Large intestine (tissue), 3 donors: ENCODE measurements around the gene KRT14. TPM values are rescaled to one million over a fixed set of nuclear protein-coding genes. Genes with fewer than 3 reads are reported as not detected.
"Not testable (repeated sequence)": the region's sequence is repeated elsewhere in the genome, so short reads cannot be mapped to it uniquely, and the experiment has no call there.

Source experiments
- DNase-seq, 2 donors: peaks; one replicate each; pipeline versions ENCODE4 v3.0.0 to v3.0.0-alpha.2; 2013
- H3K27ac ChIP-seq: one replicate; pipeline ENCODE4 v1.5.1; 2013; ENCODE audit warnings: low read length
- H3K27me3 ChIP-seq: 2 replicates; pipeline ENCODE4 v1.6.1; 2013; ENCODE audit warnings: low read length; ENCODE audit not compliant: control insufficient read depth, insufficient read depth
- H3K36me3 ChIP-seq: 2 replicates; pipeline ENCODE4 v1.6.1; 2013; ENCODE audit warnings: low read length; ENCODE audit not compliant: control insufficient read depth, insufficient read depth
- H3K4me1 ChIP-seq: one replicate; pipeline ENCODE4 v1.6.1; 2013; ENCODE audit warnings: low read length; ENCODE audit not compliant: control insufficient read depth, insufficient read depth
- H3K4me3 ChIP-seq: one replicate; pipeline ENCODE4 v1.5.1; 2013; ENCODE audit warnings: low read length
- H3K9me3 ChIP-seq: one replicate; pipeline ENCODE4 v1.6.1; 2013; ENCODE audit warnings: mild to moderate bottlenecking, low read depth, low read length, moderate library complexity; ENCODE audit not compliant: control insufficient read depth
- WGBS: methylation state at CpG from one replicate; pipeline ENCODE4 v1.1.5; 2013; ENCODE audit warnings: low lambda C conversion rate; ENCODE audit not compliant: insufficient coverage; 5-methylcytosine and 5-hydroxymethylcytosine counted together
- polyA plus RNA-seq: library from polyadenylated mRNA; unstranded; fragments of 120-200 nt; gene quantifications from one replicate; pipeline ENCODE4 v1.2.1, GENCODE V29; 2013

KRT14 gene
- polyA plus RNA-seq, 1 donor: 0.07 TPM

GRCh38 chr17:41616486-41616885 lies 29.8 kb upstream of the KRT14 start:
- H3K9me3 ChIP-seq: not testable (repeated sequence)
- no CpG with 5 or more reads among the region's 4 CpGs for WGBS

GRCh38 chr17:41615454-41615853 lies 28.8 kb upstream of the KRT14 start:
- no peaks in the 10 kb centered on the region for H3K9me3 ChIP-seq
- H3K27ac ChIP-seq: no peak overlapping the region
- H3K4me1 ChIP-seq: no peaks in the 10 kb centered on the region
- WGBS: no CpG with 5 or more reads among the region's 7 CpGs
- H3K27me3 ChIP-seq: no peaks in the 10 kb centered on the region
- no peak overlapping the region for H3K4me3 ChIP-seq
- H3K36me3 ChIP-seq: no peaks in the 10 kb centered on the region
- no peak for DNase-seq

More at GRCh38 chr17:41616486-41616885, 29.8 kb upstream of the KRT14 start:
- not testable (repeated sequence) for H3K4me3 ChIP-seq, DNase-seq, H3K27ac ChIP-seq, H3K27me3 ChIP-seq, H3K4me1 ChIP-seq, H3K36me3 ChIP-seq

DNA sequence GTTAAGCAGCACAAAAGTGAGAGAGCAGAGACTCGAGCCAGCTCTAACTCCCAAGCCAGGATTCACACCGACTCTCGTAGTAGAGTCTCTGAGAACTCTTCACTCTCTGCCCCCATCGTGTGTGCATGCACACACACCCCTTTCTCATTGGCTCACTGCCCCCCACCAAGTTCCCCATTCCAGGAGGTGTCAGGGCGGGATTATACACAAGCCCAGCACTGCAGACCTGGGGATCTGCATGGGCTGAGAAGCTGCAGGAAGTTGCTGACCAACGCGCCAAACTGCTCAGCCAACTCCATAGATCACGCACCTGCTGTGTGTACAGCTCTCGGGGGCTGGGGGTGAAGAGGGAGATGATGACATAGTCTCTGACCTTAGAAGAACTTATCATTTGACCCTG lies 28.1 kb upstream of the KRT14 start:
- WGBS: no CpG with 5 or more reads among the region's 9 CpGs
- not testable (repeated sequence) for H3K9me3 ChIP-seq, H3K36me3 ChIP-seq, H3K4me3 ChIP-seq, H3K27me3 ChIP-seq, H3K4me1 ChIP-seq, H3K27ac ChIP-seq, DNase-seq

- no CpG with 5 or more reads among the region's 5 CpGs for WGBS
- Histone ChIP-seq H3K36me3 (no peaks in the 10 kb centered on the region), H3K27ac (no peak overlapping the region), H3K9me3 (no peaks in the 10 kb centered on the region), H3K4me3 (no peak overlapping the region), H3K27me3 (peaks cover 8% of the 10 kb centered on the region), H3K4me1 (no peaks in the 10 kb centered on the region)
- no peak for DNase-seq
These were observed 27.4 kb upstream of the KRT14 start for GRCh38 chr17:41614098-41614497.

DNA sequence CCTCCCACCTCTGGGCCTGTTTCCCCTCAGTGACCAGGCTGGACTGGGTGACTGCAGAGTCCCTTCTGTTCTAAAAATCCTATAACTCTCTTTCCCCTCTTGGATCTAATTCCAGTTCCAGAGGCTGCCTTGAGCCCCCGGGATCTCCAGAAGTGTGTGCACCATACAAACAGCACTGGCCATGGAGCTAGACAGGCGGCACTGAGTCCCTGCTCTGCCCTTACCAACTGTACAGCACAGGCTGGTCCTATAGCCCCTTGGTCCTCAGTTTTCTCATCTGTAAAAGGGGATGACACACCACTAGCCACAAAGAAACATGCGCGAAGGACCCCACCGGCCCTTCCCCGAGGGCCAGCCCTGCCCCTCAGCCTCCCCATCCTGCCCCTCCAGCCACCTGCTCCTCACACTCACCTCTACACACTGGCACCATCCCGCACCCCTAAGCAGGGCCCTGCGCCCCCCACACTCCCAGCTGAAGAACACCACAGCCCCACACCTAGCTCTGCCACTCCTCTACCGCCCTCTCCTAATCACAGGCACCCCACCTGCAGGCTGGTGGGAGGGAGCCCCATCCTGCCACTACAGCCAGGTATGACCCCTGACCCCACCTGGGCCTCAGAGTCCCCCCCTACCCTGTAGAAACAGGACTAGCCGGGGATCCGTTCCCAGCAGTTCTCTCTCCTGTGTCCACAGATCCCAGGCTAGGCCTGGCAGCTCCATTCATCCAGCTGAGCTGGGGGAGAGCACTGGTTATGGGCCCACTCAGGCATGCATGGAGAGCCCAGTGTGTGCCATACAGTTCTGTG lies 26.8 kb upstream of the KRT14 start:
- WGBS: no CpG with 5 or more reads among the region's 11 CpGs
- DNase-seq: no peak
- H3K36me3 ChIP-seq: no peaks in the 10 kb centered on the region
- H3K27me3 ChIP-seq: peaks cover 8% of the 10 kb centered on the region
- no peak overlapping the region for H3K27ac ChIP-seq
- no peaks in the 10 kb centered on the region for H3K4me1 ChIP-seq
- no peaks in the 10 kb centered on the region for H3K9me3 ChIP-seq
- H3K4me3 ChIP-seq: no peak overlapping the region

DNA sequence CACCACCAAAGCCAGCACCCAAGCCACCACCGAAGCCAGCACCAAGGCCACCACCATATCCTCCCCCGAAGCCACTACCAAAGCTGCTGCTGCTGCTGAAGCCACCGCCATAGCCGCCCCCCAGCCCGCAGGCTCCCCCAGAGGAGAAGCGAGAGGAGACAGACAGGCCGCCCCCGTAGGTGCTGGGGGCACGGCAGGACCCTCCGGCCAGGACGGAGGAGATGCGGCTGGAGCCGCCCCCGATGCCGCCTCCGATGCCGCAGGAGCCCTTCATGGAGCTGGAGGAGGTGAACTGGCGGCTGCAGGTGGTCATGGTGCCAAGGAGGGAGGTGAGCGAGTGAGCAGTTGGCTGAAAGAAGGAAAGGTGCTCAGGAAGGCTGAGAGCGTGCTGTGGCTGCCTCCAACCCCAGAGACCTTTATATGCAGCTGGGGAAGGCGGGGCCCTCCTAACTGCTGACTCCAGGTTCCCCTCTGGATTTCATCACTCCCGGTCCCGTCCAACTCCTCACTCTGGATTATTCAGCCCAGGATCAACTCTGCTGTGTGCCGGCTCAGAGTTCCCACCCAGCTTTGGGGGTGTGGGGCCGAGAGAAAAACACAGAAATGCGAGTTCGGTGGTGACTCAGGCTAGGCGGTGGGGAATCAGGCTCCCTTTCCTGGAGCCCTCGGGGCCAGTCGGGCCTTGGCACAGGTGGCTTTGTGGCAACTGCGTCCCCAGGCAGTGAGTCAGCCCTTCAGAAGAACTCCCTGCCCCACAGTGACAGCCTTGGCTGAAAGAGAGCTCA lies 25.9 kb upstream of the KRT14 start, which contains the start of gene KRT16:
KRT16 (minus strand) TSS at position 392 of the 785 bp plus-strand sequence; CDS start at position 313, 79 bp downstream.
- H3K27me3 ChIP-seq, H3K9me3 ChIP-seq, H3K27ac ChIP-seq, DNase-seq, H3K4me3 ChIP-seq, H3K36me3 ChIP-seq, H3K4me1 ChIP-seq: not testable (repeated sequence)
- WGBS: no CpG with 5 or more reads among the region's 31 CpGs

DNA sequence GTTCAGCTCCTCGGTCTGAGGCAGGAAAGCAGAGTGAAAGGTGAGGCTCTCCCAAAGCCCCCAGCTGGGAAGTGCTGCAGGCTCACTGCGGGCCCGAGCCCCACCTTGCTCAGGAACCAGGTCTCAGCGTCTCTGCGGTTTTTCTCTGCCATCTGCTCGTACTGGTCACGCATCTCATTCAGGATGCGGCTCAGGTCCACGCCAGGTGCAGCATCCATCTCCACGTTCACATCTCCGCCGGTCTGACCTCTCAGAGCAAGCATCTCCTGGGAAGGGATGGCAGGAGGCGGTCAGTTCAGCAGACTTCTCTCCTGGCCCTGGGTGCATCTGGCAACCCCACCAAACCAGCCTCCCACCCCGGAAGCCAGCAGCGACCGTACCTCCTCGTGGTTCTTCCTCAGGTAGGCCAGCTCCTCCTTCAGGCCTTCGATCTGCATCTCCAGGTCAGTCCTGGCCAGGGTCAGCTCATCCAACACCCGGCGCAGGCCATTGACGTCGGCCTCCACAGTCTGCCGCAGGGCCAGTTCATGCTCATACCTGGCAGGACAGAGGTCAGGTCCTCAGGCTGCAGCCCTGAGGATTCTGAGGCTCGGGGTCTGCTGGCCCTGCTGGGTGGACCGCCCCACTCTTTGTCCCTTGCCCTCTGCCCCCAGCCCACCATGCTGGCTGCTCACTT lies 24.4 kb upstream of the KRT14 start:
- no CpG with 5 or more reads among the region's 25 CpGs for WGBS
- H3K27me3 ChIP-seq: peaks cover 8% of the 10 kb centered on the region

GRCh38 chr17:41610061-41610517 lies 23.4 kb upstream of the KRT14 start:
- not testable (repeated sequence) for DNase-seq, H3K27me3 ChIP-seq, H3K4me3 ChIP-seq, H3K27ac ChIP-seq, H3K36me3 ChIP-seq, H3K4me1 ChIP-seq, H3K9me3 ChIP-seq
- no CpG with 5 or more reads among the region's 10 CpGs for WGBS

More for the DNA sequence above, 24.4 kb upstream of the KRT14 start:
- Histone ChIP-seq H3K36me3 (no peaks in the 10 kb centered on the region), H3K9me3 (no peaks in the 10 kb centered on the region), H3K4me1 (no peaks in the 10 kb centered on the region), H3K27ac (no peak overlapping the region), H3K4me3 (no peak overlapping the region)
- no peak for DNase-seq

DNA sequence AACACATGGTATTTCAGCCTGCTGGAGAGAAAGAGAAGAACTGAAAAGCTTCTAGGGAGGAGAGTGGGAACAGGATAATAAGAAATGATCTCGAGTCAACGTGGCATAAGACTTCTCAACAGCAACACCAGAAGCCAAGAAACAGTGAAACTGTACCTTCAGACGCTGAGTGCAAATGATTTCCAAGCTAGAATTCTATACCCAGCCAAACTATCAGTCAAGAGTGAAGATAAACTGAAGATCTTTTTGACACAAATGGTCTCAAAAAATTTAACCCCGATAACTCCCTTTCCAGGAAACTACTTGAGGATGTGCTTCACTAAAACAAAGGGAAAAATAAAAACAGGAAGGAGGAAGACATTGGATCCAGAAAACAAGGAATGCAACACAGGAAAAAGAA lies 20.2 kb upstream of the KRT14 start:
- 30% methylated on average over 2 of the region's 4 CpGs for WGBS
- H3K4me3 ChIP-seq, H3K27me3 ChIP-seq, H3K4me1 ChIP-seq, H3K27ac ChIP-seq, H3K9me3 ChIP-seq, DNase-seq, H3K36me3 ChIP-seq: not testable (repeated sequence)

- no peak overlapping the region for H3K4me3 ChIP-seq
- H3K36me3 ChIP-seq: no peaks in the 10 kb centered on the region
- H3K27ac ChIP-seq: no peak overlapping the region
- DNase-seq: no peak
- H3K27me3 ChIP-seq: no peaks in the 10 kb centered on the region
- no peaks in the 10 kb centered on the region for H3K9me3 ChIP-seq
- WGBS: no CpG with 5 or more reads among the region's 2 CpGs
- no peaks in the 10 kb centered on the region for H3K4me1 ChIP-seq
These were observed 15.8 kb upstream of the KRT14 start for GRCh38 chr17:41602524-41602923.
